ENCODE measurements around the gene PIAS4. TPM values are rescaled to one million over a fixed set of nuclear protein-coding genes. Genes with fewer than 3 reads are reported as not detected.
A peak's percentile ranks its signal among the peaks of the same experiment; 100 is the strongest.

PIAS4 gene
- total RNA-seq, 2 donors from 2014 or later = 32.8 to 39.1 TPM

DNA sequence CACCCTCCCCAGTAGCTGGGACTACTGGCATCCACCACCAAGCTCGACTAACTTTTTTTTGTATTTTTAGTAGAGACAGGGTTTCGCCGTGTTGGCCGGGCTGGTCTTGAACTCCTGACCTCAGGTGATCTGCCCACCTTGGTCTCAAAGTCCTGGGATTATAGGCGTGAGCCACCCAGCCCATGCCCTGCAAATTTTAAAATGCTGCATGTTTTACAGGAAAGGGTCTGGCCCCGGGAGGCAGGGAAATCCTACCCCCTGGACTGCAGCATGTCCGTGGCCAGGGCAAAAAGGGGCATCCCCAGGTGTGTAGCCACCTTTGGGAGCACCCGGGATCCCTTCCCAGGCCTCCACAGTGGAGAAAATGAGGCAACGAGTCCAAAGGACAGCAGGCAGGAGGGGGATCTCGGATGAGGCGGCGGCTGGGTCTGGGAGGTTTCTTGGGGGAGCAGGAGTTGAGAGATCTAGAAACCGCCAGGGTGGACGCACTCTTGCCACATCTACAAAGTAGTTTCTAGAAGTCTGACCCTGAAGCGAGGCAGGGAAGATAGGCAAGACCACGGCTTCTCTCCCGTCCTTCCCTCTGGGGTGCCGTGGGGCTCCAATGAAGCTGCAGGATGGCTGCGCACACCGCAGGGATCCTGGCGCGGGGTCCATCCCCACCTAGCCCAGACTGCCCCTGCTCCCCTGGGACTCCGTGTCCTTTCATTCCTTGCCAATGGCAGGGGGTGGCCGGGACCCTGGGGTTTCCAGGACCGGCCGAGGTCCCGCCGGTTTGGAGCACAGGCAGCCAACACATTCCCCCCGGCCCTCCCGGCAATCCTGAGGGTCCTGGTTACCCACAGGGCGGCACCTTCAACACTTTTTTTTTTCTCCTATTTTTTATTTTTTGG, 80.5 kb downstream of the PIAS4 start:
- H3K9me3 Mint-ChIP-seq = no peaks in the 10 kb centered on the region
- ATAC-seq (replicated peaks) = no peak
- no peaks in the 10 kb centered on the region for H3K27me3 Mint-ChIP-seq
- peaks cover 23% of the 10 kb centered on the region for H3K36me3 Mint-ChIP-seq (ENCODE audit: low read depth)
- no peaks in the 10 kb centered on the region for H3K4me1 Mint-ChIP-seq
- H3K4me3 Mint-ChIP-seq = peak overlapping the region; percentile 90
- H3K27ac Mint-ChIP-seq = peak overlapping the region; percentile 93

DNA sequence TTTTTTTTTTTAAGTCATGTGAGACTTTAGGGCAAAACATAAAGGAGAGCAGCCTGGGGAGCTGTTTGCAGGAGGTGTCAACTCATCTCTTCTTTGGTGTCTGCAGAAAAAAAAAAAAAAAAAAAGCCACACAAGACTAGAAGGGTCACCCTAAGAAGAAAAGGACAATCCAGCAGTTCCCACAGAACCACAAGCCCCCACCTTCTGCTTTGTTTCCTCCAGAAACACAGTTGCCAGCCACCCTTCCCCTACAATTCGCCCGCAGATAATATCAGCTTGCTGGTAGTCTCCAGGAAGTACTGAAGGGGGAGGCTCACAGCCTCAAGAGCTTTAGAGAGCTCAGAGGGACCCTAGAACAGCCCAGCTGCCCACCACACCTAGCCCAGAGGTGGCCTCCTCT, 81.4 kb downstream of the PIAS4 start:
- Mint-ChIP-seq H3K36me3 (ENCODE audit: low read depth) (peaks cover 32% of the 10 kb centered on the region), H3K4me3 (peak overlapping the region; percentile 90), H3K4me1 (no peaks in the 10 kb centered on the region), H3K27ac (peak overlapping the region; percentile 93), H3K27me3 (no peaks in the 10 kb centered on the region), H3K9me3 (no peaks in the 10 kb centered on the region)
- peak; percentile 62 for ATAC-seq (replicated peaks)

Other genes with a start within 250 kb of the PIAS4 start
- 10 to 100 TPM; 49.3 to 75.0 TPM for gene APBA3, start 246.0 kb upstream of the PIAS4 start, total RNA-seq
- 10 to 100 TPM; 25.5 to 57.2 TPM for gene MRPL54, start 245.1 kb upstream of the PIAS4 start, total RNA-seq
- not detected for gene RAX2, start 235.5 kb upstream of the PIAS4 start, total RNA-seq
- 10 to 100 TPM; 14.8 to 17.1 TPM for gene MATK, start 221.4 kb upstream of the PIAS4 start, total RNA-seq
- gene ZFR2, start 138.7 kb upstream of the PIAS4 start, total RNA-seq = 1 to 10 TPM in 1 of 2 donors, under 1 TPM in 1; 0.28 to 1.6 TPM
- not detected for gene ATCAY, start 127.1 kb upstream of the PIAS4 start, total RNA-seq
- gene NMRK2, start 74.7 kb upstream of the PIAS4 start, total RNA-seq = not detected
- 10 to 100 TPM; 37.5 to 40.6 TPM for gene DAPK3, start 36.6 kb upstream of the PIAS4 start, total RNA-seq
- gene EEF2, start 22.3 kb upstream of the PIAS4 start, total RNA-seq = 1,000 to 10,000 TPM; 3,211 to 3,379 TPM
- gene ZBTB7A, start 59.2 kb downstream of the PIAS4 start, total RNA-seq = 10 to 100 TPM; 38.5 to 41.3 TPM
- 100 to 1,000 TPM; 143 to 155 TPM for gene MAP2K2, start 116.4 kb downstream of the PIAS4 start, total RNA-seq
- gene CREB3L3, start 145.9 kb downstream of the PIAS4 start, total RNA-seq = 1 to 10 TPM in 1 of 2 donors, not detected in 1; 1.1 TPM
- gene SIRT6, start 174.8 kb downstream of the PIAS4 start, total RNA-seq = 10 to 100 TPM; 37.9 to 38.9 TPM
- gene ANKRD24, start 175.0 kb downstream of the PIAS4 start, total RNA-seq = 1 to 10 TPM; 1.2 to 2.5 TPM
- 10 to 100 TPM; 18.3 to 23.6 TPM for gene EBI3, start 221.8 kb downstream of the PIAS4 start, total RNA-seq
- 10 to 100 TPM; 22.5 to 22.6 TPM for gene YJU2, start 239.3 kb downstream of the PIAS4 start, total RNA-seq